ENCODE data around the gene ADGRG2. TPM values are rescaled to one million over a fixed set of nuclear protein-coding genes. Genes with fewer than 3 reads are reported as not detected.

ADGRG2 gene
- polyA plus RNA-seq, 1 donor from 2014 or later: 0.16 TPM

GRCh38 chrX:18970465-18970864 is 151.8 kb downstream of the ADGRG2 start:
- Mint-ChIP-seq H3K4me3 (no peak overlapping the region), H3K27ac (no peak overlapping the region), H3K9me3 (peaks cover 0 to 9% (median 4%) of the 10 kb centered on the region in 3 donors), H3K4me1 (peaks cover 0 to 8% (median 1%) of the 10 kb centered on the region in 3 donors), H3K36me3 (peaks cover 7% of the 10 kb centered on the region), H3K27me3 (no peaks in the 10 kb centered on the region)

- peaks cover 0 to 12% (median 3%) of the 10 kb centered on the region in 3 donors for H3K4me1 Mint-ChIP-seq
- no peaks in the 10 kb centered on the region for H3K27me3 Mint-ChIP-seq
- H3K4me3 Mint-ChIP-seq: no peak overlapping the region
- peaks cover 0 to 9% (median 2%) of the 10 kb centered on the region in 3 donors for H3K9me3 Mint-ChIP-seq
- H3K36me3 Mint-ChIP-seq: peaks cover 5% of the 10 kb centered on the region
- H3K27ac Mint-ChIP-seq: no peak overlapping the region
Measured at GRCh38 chrX:18966624-18967023, 155.6 kb downstream of the ADGRG2 start.

GRCh38 chrX:18964901-18965300 is 157.4 kb downstream of the ADGRG2 start:
- Mint-ChIP-seq H3K36me3 (peaks cover 3% of the 10 kb centered on the region), H3K4me1 (peaks cover 0 to 12% (median 3%) of the 10 kb centered on the region in 3 donors), H3K4me3 (no peak overlapping the region), H3K27ac (no peak overlapping the region), H3K9me3 (no peaks in the 10 kb centered on the region), H3K27me3 (no peaks in the 10 kb centered on the region)

GRCh38 chrX:18964026-18964425 is 158.2 kb downstream of the ADGRG2 start:
- Mint-ChIP-seq H3K4me3 (no peak overlapping the region), H3K4me1 (peaks cover 0 to 12% (median 3%) of the 10 kb centered on the region in 3 donors), H3K9me3 (peaks cover 0 to 2% (median 0%) of the 10 kb centered on the region in 3 donors), H3K27ac (peak overlapping the region in 1 of 3 donors; percentile 35), H3K27me3 (no peaks in the 10 kb centered on the region), H3K36me3 (peaks cover 3% of the 10 kb centered on the region)

- Mint-ChIP-seq H3K4me3 (no peak overlapping the region), H3K27me3 (no peaks in the 10 kb centered on the region), H3K36me3 (peaks cover 5% of the 10 kb centered on the region), H3K27ac (peak overlapping the region in 1 of 3 donors; percentile 26), H3K9me3 (peaks cover 0 to 3% (median 0%) of the 10 kb centered on the region in 3 donors), H3K4me1 (peaks cover 0 to 11% (median 3%) of the 10 kb centered on the region in 3 donors)
Measured at GRCh38 chrX:18962329-18962728, 159.9 kb downstream of the ADGRG2 start.

- Mint-ChIP-seq H3K27ac (no peak overlapping the region), H3K36me3 (peaks cover 5% of the 10 kb centered on the region), H3K4me3 (no peak overlapping the region), H3K27me3 (no peaks in the 10 kb centered on the region), H3K4me1 (peaks cover 0 to 9% (median 2%) of the 10 kb centered on the region in 3 donors), H3K9me3 (peaks cover 0 to 3% (median 0%) of the 10 kb centered on the region in 3 donors)
Measured at GRCh38 chrX:18961686-18962085, 160.6 kb downstream of the ADGRG2 start.

GRCh38 chrX:18956303-18957032 is 165.8 kb downstream of the ADGRG2 start:
- Mint-ChIP-seq H3K36me3 (peaks cover 2% of the 10 kb centered on the region), H3K27me3 (no peaks in the 10 kb centered on the region), H3K4me3 (no peak overlapping the region), H3K27ac (no peak overlapping the region), H3K4me1 (no peaks in the 10 kb centered on the region), H3K9me3 (peaks cover 0 to 3% (median 0%) of the 10 kb centered on the region in 3 donors)

GRCh38 chrX:18955676-18956075 is 166.6 kb downstream of the ADGRG2 start:
- peaks cover 0 to 3% (median 0%) of the 10 kb centered on the region in 3 donors for H3K9me3 Mint-ChIP-seq

GRCh38 chrX:18951032-18951431 is 171.2 kb downstream of the ADGRG2 start:
- Mint-ChIP-seq H3K27ac (no peak overlapping the region), H3K4me3 (no peak overlapping the region), H3K36me3 (peaks cover 2% of the 10 kb centered on the region), H3K9me3 (peaks cover 0 to 2% (median 0%) of the 10 kb centered on the region in 3 donors), H3K4me1 (no peaks in the 10 kb centered on the region), H3K27me3 (no peaks in the 10 kb centered on the region)

More at GRCh38 chrX:18955676-18956075, 166.6 kb downstream of the ADGRG2 start:
- no peaks in the 10 kb centered on the region for H3K4me1 Mint-ChIP-seq
- H3K27ac Mint-ChIP-seq: no peak overlapping the region
- H3K36me3 Mint-ChIP-seq: peaks cover 2% of the 10 kb centered on the region
- no peaks in the 10 kb centered on the region for H3K27me3 Mint-ChIP-seq
- H3K4me3 Mint-ChIP-seq: no peak overlapping the region

GRCh38 chrX:18949944-18950301 is 172.3 kb downstream of the ADGRG2 start:
- Mint-ChIP-seq H3K4me3 (no peak overlapping the region), H3K4me1 (no peaks in the 10 kb centered on the region), H3K27me3 (no peaks in the 10 kb centered on the region), H3K9me3 (peaks cover 0 to 2% (median 0%) of the 10 kb centered on the region in 3 donors), H3K27ac (no peak overlapping the region), H3K36me3 (peaks cover 2% of the 10 kb centered on the region)

GRCh38 chrX:18949291-18949943 is 172.9 kb downstream of the ADGRG2 start:
- H3K27ac Mint-ChIP-seq: no peak overlapping the region
- H3K36me3 Mint-ChIP-seq: peaks cover 2% of the 10 kb centered on the region

GRCh38 chrX:18946611-18947010 is 175.7 kb downstream of the ADGRG2 start:
- H3K27ac Mint-ChIP-seq: no peak overlapping the region
- peaks cover 0 to 2% (median 0%) of the 10 kb centered on the region in 3 donors for H3K9me3 Mint-ChIP-seq
- H3K4me1 Mint-ChIP-seq: no peaks in the 10 kb centered on the region
- H3K27me3 Mint-ChIP-seq: no peaks in the 10 kb centered on the region
- H3K4me3 Mint-ChIP-seq: no peak overlapping the region
- peaks cover 2% of the 10 kb centered on the region for H3K36me3 Mint-ChIP-seq

More at GRCh38 chrX:18949291-18949943, 172.9 kb downstream of the ADGRG2 start:
- H3K9me3 Mint-ChIP-seq: peaks cover 0 to 2% (median 0%) of the 10 kb centered on the region in 3 donors
- no peaks in the 10 kb centered on the region for H3K27me3 Mint-ChIP-seq
- H3K4me3 Mint-ChIP-seq: no peak overlapping the region
- no peaks in the 10 kb centered on the region for H3K4me1 Mint-ChIP-seq

- Mint-ChIP-seq H3K36me3 (peaks cover 2% of the 10 kb centered on the region), H3K27ac (no peak overlapping the region), H3K27me3 (no peaks in the 10 kb centered on the region)
Measured at GRCh38 chrX:18946157-18946556, 176.1 kb downstream of the ADGRG2 start.

GRCh38 chrX:18945483-18945882 is 176.8 kb downstream of the ADGRG2 start:
- no peaks in the 10 kb centered on the region for H3K27me3 Mint-ChIP-seq
- H3K4me1 Mint-ChIP-seq: no peaks in the 10 kb centered on the region
- H3K4me3 Mint-ChIP-seq: no peak overlapping the region
- H3K9me3 Mint-ChIP-seq: peaks cover 0 to 2% (median 0%) of the 10 kb centered on the region in 3 donors
- peaks cover 2% of the 10 kb centered on the region for H3K36me3 Mint-ChIP-seq
- no peak overlapping the region for H3K27ac Mint-ChIP-seq

More at GRCh38 chrX:18946157-18946556, 176.1 kb downstream of the ADGRG2 start:
- Mint-ChIP-seq H3K4me1 (no peaks in the 10 kb centered on the region), H3K9me3 (peaks cover 0 to 2% (median 0%) of the 10 kb centered on the region in 3 donors), H3K4me3 (no peak overlapping the region)

GRCh38 chrX:18944482-18944881 is 177.8 kb downstream of the ADGRG2 start:
- Mint-ChIP-seq H3K4me1 (no peaks in the 10 kb centered on the region), H3K36me3 (peaks cover 2% of the 10 kb centered on the region), H3K4me3 (no peak overlapping the region), H3K27ac (peak overlapping the region in 1 of 3 donors; percentile 62), H3K9me3 (peaks cover 0 to 2% (median 0%) of the 10 kb centered on the region in 3 donors), H3K27me3 (no peaks in the 10 kb centered on the region)

Measured in IgD-negative memory B cell (primary cell).